ENCODE measurements around the gene PITRM1.
A peak's percentile ranks its signal among the peaks of the same experiment; 100 is the strongest.
"Not testable (repeated sequence)": the region's sequence is repeated elsewhere in the genome, so short reads cannot be mapped to it uniquely, and the experiment has no call there.

The PITRM1 gene

DNA sequence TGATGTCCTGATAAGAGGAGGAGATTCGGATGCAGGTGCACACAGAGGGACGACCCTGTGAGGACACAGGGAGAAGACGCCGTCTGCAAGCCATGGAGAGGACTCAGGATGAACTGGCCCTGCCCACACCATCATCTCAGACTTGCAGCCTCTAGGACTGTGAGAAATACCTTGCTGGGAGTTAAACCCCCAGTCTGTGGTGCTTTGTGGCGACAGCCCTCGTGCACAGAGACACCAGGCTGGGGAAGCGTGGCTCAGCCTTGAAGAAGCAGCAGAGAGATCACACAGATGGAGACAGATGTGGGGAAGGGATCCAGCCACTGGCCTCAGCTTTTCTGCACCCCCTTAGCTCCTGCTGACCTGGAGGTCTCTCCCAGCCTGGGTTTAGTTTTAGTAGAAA lies 26.3 kb upstream of the PITRM1 start:
- no peak for DNase-seq

- peak in 1 of 2 experiments; percentile 13 for DNase-seq
These were observed 24.9 kb upstream of the PITRM1 start for GRCh38 chr10:3197348-3198003.

DNA sequence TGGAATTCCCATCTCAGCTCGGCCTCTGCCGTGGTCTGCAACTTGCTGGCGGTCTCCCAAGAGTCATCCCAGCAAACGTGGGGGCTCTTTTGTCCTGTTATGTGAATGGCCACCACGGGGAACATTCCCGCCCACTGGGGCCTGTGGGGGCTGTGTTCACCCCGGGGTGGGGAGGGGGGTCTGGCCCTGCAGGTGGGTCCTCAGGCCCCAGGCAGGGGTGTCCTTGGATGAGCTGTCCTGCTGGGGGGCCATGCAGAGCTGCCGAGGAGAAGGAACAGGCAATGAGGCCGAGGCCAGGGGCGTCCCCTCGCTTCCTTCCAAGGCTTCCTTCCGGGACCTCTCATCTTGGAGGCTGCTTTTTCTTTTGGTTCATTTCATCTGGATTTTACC lies 24.4 kb upstream of the PITRM1 start:
- DNase-seq, result no peak

GRCh38 chr10:3196482-3196881 lies 23.9 kb upstream of the PITRM1 start:
- DNase-seq, result no peak

DNA sequence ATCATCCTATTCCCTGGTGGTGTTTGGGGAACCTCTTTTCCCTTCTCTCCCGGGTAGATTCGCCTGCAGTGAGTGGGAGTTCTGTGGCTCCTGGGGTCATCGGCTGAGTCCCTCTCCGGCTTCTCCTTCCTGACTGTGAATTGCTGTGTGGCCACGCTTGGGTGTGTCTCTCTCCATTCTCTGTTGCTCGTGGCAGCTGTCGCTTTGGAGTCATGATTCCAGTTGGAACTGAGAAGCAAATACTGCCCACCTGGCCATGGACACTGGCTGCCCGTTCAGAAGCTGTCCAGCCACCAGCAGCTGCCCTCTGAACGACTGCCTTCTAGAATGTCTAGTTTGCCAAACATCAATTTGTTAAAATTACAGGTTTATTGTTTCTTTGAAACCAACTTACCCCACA lies 23.1 kb upstream of the PITRM1 start:
- no peak for DNase-seq

DNA sequence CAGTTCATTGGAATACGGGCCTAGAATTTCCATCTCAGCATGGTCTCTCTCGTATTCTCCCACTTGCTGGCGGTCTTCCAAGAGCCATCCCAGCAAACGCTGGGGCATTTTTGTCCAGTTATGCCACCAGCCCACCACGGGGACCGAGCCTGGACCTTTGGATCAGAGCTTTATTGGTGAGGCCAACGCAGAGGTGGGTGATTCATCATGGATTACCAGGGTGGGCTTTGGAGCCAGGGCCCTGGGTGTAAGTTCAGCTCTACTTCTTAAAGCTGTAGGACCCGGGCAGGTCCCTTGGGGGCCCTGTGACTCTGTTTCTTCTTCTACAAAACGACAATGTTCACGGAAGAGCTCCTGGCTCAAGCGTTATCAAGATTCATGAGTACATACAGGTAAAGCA lies 22.7 kb upstream of the PITRM1 start:
- DNase-seq, result no peak

- DNase-seq, result no peak
These were observed 22.3 kb upstream of the PITRM1 start for GRCh38 chr10:3194871-3195270.

- DNase-seq, result no peak
These were observed 21.2 kb upstream of the PITRM1 start for GRCh38 chr10:3193751-3194150.

DNA sequence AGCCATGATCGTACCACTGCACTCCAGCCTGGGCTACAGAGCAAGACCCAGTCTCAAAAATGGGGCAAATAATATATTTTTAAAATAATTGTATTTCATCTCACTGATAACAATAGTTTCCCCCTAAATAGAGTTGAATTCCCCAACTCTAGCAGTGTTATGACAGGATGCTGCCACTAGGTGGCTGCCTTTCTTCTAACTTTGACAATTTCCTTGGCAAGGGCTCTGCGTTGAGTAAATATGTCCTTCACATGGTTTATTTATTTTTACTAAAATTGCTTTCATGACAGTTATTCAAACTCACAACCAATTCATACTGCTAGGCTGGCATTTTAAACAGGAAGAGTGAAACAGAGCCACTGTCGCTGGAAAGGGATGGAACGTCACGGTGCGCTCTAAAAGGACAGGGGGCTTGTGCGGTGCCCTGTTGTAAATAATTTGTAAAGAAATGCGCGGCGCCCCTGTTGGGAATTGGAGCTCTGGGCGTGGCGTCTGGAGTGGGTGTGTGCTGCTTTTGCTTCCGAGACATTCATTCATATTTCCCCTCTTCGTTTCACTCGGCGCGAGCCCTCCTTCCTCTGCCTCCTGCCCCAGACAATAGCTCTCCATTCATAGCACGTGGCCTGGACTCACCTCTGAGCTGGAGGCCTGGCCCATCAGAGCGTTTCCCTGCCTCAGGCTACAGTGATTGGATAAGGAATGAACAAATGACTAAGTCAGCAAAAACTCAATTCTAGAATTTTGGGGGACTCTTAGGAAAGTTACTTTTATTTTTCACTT lies 20.5 kb upstream of the PITRM1 start:
- no peak for DNase-seq

GRCh38 chr10:3190817-3191216 lies 18.2 kb upstream of the PITRM1 start:
- DNase-seq, result no peak

DNA sequence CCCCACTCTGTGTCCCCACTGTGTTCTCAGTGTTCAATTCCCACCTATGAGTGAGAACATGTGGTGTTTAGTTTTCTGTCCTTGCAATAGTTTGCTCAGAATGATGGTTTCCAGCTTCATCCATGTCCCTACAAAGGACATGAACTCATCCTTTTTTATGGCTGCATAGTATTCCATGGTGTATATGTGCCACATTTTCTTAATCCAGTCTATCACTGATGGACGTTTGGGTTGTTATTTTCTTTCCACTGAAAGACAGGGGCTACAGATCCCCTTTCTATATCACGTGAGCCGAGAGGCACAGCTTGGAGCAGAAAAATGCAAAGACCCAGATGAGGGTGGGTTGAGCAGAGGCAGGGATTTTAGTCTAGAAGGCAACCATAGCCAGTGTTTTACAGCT lies 14.6 kb upstream of the PITRM1 start:
- DNase-seq, result not testable (repeated sequence)

DNA sequence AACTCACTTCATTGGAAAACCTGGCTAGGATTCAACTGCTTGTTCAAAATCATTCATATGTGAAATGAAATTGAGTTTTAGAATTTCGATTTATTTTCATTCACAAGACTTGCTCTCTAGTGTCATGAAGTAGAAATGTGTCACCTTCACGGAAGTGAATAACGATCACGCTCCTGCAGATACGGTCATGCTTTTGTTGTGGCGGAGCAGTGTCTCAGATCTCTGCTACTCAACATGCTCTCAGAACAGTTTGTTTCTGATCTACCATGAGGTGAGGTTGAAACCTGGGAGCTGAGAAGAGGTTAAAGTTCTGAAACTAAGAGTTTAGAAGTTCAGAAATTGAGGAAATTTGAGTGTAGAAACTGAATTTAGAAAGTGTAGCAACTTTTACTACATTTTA lies 13.8 kb upstream of the PITRM1 start:
- no peak for DNase-seq

- no peak for DNase-seq
These were observed 12.8 kb upstream of the PITRM1 start for GRCh38 chr10:3185386-3185785.

DNA sequence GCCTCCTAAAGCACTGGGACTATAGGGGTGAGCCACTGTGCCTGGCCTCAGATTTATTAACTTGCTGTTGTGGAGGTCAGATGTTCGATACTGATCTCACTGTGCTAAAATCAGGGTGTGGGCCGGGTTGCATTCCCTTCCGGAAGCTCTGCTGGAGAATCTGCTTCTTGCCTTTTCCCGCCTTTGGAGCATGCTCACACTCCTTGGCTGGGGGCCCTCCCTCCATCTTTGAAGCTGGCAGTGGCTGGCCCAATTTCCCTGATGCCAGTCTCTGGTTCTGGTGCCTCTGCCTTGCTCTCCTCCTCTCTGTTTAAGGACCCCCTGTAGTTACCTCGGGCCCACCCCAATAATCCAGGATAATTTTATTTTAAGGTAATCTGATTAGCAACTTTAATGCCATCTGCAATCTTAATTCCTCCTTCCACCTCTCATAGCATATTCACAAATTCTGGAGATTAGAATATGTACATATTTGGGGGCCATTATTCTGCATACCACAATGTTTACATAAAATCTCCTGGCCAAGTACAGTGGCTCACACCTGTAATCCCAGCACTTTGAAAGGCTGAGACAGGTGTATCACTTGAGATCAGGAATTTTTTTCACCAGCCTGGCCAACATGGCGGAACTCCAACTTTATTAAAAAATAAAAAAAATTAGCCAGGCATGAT lies 7.9 kb upstream of the PITRM1 start:
- no peak for DNase-seq

DNA sequence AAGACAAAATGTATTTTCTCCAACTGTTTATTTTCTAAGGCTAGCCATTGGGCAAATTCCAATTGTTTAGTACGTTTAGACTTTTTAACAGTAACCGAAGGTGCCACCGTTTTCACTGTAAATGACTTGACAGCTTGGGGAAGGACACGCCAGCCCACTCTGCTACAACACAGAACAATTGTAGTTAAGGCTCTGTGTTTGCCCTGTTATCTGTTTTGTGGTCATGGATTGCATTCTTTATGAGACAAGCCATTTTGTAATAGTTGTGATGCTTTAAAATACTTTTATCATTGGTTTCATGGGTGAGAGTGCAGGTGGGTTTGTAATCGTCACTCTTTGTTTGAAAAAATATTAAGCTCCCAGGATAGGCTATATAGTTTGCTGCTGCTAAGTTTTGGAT lies 6.6 kb upstream of the PITRM1 start:
- DNase-seq, result no peak

DNA sequence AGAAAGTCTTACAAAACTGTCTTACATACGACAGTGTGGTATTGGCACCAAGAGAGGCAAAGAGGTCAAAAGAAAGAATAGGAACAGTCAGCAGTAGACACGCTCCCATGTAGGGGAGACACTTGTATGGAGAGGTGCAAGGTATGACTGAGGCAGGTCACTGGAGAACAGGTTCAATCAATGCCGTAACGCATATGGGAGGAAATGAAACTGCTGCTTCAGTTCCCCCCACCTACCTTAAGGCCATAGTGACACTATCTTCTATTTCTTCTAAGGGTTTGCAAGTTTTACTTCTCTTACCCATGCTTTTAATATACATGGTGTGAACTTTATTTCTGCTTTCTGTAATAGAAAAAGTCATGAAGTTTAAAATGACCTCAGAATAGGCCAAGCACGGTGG lies 5.5 kb upstream of the PITRM1 start:
- no peak for DNase-seq

- peak in 1 of 2 experiments; percentile 70 for DNase-seq
These were observed 743 bp upstream of the PITRM1 start for GRCh38 chr10:3173171-3173878.

- no peak for DNase-seq
These were observed 519 bp downstream of the PITRM1 start for GRCh38 chr10:3172081-3172445.

- DNase-seq, result not testable (repeated sequence)
These were observed 1.1 kb downstream of the PITRM1 start for GRCh38 chr10:3171488-3171887.

- no peak for DNase-seq
These were observed 2.9 kb downstream of the PITRM1 start for GRCh38 chr10:3169673-3170072.

DNA sequence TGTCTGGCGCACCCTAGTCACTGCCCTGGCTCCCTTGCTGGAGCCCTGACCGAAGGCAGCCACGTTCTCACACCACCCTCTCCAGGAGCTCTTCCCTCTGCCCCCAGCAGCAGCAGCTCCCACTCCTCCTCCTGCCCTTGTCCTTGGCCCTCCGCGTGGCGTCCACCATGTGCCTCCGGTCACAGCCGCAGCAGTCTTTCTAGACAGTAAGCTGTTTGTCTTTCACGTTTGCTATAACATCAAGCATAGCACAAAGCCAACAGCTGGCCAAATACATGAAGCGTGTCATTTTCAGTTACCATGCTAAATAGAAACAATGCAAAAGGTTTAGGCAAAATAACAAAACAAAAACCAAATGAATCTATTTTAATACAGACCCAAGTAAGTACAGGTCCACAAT lies 3.3 kb downstream of the PITRM1 start:
- no peak for DNase-seq

DNA sequence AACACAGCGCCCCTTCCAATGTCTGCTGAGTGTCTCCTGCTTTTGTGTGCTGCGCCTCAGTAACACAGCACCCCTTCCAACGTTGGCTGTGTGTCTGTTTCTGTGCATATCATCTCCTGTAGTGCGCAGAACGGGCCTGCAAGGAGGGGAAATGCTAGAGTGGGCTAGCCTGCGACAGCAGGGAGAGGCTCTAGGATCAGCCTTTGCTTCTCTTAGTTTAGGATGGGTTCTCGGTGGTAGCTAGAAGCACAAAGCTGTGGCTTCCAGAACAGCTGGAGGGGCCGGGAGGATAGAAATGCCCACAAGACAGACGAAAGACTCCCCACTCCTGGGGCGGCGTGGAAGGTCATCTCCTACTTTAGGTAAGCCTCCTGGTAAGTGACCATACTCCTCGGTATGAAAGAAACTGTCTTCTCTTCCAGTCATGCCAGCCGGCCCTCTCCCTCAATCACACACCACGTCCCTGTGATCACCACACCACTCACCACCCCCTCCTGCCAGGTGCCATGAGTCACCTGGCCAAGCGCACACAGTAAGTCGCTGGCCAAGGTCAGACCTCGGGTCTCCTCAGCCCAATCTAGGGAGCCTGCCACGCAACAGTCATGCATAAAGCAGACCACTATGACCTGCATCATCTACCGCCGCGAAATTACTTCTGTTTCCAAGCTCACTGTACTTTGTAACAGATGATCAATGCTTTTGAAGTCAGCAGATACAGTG lies 4.8 kb downstream of the PITRM1 start:
- DNase-seq, result no peak
